ENCODE measurements around the gene SLC9A4. TPM values are rescaled to one million over a fixed set of nuclear protein-coding genes. Genes with fewer than 3 reads are reported as not detected.

The SLC9A4 gene
- total RNA-seq, 1 donor from 2014 or later, result 0.62 TPM

DNA sequence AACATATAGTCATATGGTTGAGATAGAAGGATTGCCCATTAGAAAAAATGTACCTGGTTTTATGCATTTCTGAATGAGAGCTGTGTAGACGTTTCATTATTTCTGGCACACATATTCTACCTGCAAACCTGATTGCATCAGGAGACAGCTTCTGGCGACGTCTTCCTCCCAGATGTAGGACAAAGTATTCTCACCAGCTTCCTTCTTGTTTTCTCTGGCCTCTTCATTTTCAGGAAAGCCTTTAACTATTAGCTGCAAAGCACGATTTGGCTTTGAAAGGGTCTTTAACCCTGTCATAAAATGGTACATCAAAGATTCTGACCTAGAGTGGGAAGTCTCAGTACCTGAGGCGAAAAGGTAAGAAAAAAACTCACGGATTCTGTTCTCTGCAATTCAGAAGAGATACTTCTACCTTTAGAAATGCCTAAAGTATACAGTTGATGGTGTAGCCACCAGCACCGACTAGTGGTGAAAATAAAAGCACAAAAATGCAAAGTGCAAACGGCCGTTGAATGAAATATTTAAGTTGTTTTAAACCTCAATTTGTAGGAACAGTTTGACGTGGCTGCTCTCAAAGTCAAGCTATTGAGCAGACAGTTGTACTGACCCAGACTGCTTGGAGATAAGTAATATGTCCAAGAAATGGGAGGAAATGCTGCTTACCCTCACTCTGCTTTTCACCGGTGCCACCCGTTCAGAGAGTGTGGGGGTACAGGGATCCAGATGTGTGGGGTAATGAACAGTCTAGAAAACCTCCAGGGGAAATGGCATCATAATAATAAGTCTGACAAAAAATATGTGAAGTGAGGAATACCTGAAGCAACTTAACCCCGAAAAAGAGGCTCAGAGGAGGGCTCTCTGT lies 29.8 kb upstream of the SLC9A4 start:
- Mint-ChIP-seq H3K27ac (no peak overlapping the region), H3K27me3 (no peaks in the 10 kb centered on the region), H3K4me3 (ENCODE audit: low read depth) (no peak overlapping the region), H3K4me1 (ENCODE audit: low read depth) (no peaks in the 10 kb centered on the region), H3K36me3 (ENCODE audit: insufficient read depth) (no peaks in the 10 kb centered on the region), H3K9me3 (ENCODE audit: low read depth) (no peaks in the 10 kb centered on the region)
- TF ChIP-seq, protein P1, sequence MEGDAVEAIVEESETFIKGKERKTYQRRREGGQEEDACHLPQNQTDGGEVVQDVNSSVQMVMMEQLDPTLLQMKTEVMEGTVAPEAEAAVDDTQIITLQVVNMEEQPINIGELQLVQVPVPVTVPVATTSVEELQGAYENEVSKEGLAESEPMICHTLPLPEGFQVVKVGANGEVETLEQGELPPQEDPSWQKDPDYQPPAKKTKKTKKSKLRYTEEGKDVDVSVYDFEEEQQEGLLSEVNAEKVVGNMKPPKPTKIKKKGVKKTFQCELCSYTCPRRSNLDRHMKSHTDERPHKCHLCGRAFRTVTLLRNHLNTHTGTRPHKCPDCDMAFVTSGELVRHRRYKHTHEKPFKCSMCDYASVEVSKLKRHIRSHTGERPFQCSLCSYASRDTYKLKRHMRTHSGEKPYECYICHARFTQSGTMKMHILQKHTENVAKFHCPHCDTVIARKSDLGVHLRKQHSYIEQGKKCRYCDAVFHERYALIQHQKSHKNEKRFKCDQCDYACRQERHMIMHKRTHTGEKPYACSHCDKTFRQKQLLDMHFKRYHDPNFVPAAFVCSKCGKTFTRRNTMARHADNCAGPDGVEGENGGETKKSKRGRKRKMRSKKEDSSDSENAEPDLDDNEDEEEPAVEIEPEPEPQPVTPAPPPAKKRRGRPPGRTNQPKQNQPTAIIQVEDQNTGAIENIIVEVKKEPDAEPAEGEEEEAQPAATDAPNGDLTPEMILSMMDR (IDR thresholded peaks at IDR 0.05; ENCODE audit: unreplicated experiment), result peak; percentile 78
- no peak for DNase-seq (ENCODE audit: low spot score, unreplicated experiment)

DNA sequence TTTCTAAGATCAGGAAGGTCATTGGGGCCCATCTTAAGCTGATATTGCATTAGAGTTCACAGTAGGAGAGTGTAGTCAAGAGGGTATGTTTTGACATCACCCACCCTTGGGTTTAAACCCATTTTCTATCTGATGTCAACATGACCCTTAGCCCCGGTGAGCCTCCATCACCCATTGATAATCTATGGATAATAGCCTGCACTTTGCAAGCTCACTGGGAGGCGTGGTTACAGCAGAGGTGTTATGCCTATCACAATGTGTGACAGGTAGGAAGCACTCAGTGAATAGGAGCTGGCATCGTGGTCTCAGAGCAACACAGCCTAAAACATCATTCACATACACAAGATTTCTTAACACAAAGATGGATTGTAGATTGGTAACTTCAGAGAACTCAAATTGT lies 28.8 kb upstream of the SLC9A4 start:
- Mint-ChIP-seq H3K27me3 (no peaks in the 10 kb centered on the region), H3K4me3 (ENCODE audit: low read depth) (no peak overlapping the region), H3K9me3 (ENCODE audit: low read depth) (no peaks in the 10 kb centered on the region), H3K36me3 (ENCODE audit: insufficient read depth) (no peaks in the 10 kb centered on the region), H3K4me1 (ENCODE audit: low read depth) (no peaks in the 10 kb centered on the region), H3K27ac (no peak overlapping the region)
- DNase-seq (ENCODE audit: low spot score, unreplicated experiment), result no peak
- TF ChIP-seq, protein P1 (IDR thresholded peaks at IDR 0.05; ENCODE audit: unreplicated experiment), result no peak

DNA sequence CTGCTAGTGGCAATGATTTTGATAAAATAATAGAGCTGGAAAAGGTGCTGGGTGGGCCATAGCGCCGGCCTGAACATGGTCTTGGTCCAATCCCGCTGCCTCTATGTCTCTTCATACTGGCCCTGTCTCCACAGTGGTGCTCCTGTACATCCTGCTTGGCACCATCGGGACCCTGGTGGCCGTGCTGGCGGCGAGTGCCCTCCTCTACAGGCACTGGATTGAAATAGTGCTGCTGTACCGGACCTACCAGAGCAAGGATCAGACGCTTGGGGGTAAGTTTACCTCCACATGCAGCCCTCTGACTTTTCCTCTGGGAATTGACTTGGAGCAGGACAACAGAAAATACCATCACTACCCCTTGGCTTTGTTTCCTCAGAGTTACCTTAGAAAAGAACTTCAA lies 26.1 kb upstream of the SLC9A4 start:
- Mint-ChIP-seq H3K9me3 (ENCODE audit: low read depth) (no peaks in the 10 kb centered on the region), H3K27ac (no peak overlapping the region), H3K4me1 (ENCODE audit: low read depth) (no peaks in the 10 kb centered on the region), H3K27me3 (no peaks in the 10 kb centered on the region), H3K36me3 (ENCODE audit: insufficient read depth) (no peaks in the 10 kb centered on the region), H3K4me3 (ENCODE audit: low read depth) (no peak overlapping the region)
- TF ChIP-seq, protein P1 (IDR thresholded peaks at IDR 0.05; ENCODE audit: unreplicated experiment), result no peak
- DNase-seq (ENCODE audit: low spot score, unreplicated experiment), result no peak

DNA sequence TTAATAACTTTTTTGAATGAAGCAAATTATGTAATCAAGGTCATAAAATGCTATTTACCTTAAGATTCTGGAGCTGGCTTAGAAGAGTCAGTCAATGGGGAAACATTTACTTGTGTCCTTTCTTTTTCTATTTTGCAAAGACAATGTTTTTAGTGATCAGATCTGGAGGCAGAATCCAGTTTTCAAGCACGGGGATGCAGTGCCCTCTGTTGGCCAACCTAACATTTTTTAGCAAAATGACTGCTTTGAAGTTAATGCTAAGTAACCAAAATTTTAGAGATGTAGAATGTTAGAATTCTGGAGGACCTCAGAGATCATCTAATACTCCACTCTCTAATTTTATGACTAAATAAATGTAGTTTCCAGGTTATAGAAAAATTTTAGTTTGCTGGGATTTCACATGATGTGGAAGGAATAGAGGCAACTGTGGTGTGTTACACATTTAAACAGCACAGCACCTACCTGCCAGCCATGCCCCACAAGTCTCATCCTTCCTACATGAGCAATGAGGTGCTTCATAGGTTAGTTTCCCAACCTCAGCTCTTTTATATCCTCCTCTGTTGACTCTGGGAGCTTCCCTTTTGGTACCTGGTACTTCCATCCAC lies 23.6 kb upstream of the SLC9A4 start:
- Mint-ChIP-seq H3K27ac (no peak overlapping the region), H3K4me1 (ENCODE audit: low read depth) (no peaks in the 10 kb centered on the region), H3K9me3 (ENCODE audit: low read depth) (no peaks in the 10 kb centered on the region), H3K27me3 (no peaks in the 10 kb centered on the region), H3K4me3 (ENCODE audit: low read depth) (no peak overlapping the region), H3K36me3 (ENCODE audit: insufficient read depth) (no peaks in the 10 kb centered on the region)
- TF ChIP-seq, protein P1 (IDR thresholded peaks at IDR 0.05; ENCODE audit: unreplicated experiment), result peak; percentile 76
- DNase-seq (ENCODE audit: low spot score, unreplicated experiment), result no peak

DNA sequence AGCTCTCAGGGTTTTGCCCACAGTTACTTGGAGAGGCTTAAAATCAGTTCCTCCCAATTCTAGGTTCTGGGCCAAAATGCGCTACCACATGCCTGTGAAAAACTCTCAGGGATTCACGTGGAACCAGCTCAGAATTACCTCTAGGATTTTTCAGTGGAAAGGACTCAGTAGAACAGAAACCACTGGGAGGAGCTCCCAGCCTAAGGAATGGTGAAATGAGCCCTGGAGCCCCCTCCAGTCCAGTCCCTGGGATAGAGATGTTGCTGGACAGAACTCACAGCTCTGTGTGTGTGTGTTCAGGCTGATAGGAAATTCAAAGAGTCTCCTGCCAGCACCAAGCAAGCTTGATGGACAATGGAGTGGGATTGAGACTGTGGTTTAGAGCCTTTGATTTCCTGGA lies 21.1 kb upstream of the SLC9A4 start:
- DNase-seq (ENCODE audit: low spot score, unreplicated experiment), result no peak
- TF ChIP-seq, protein P1 (IDR thresholded peaks at IDR 0.05; ENCODE audit: unreplicated experiment), result no peak
- Mint-ChIP-seq H3K4me1 (ENCODE audit: low read depth) (no peaks in the 10 kb centered on the region), H3K4me3 (ENCODE audit: low read depth) (no peak overlapping the region), H3K27ac (no peak overlapping the region), H3K27me3 (no peaks in the 10 kb centered on the region), H3K9me3 (ENCODE audit: low read depth) (peaks cover 5% of the 10 kb centered on the region), H3K36me3 (ENCODE audit: insufficient read depth) (no peaks in the 10 kb centered on the region)

Measured in progenitor cell of endocrine pancreas (in vitro differentiated cells).